GM12872 (cell line): Measurements from ENCODE around the gene DNAJC11.

Experiments used
- CTCF ChIP-seq: IDR thresholded peaks from 3 replicates; pipeline ENCODE4 v1.5.1; 2011; ENCODE audit warnings: low read depth, mild to moderate bottlenecking, low read length, moderate library complexity; ENCODE audit not compliant: insufficient read depth

The DNAJC11 gene

GRCh38 chr1:6638226-6638625 is 63.4 kb downstream of the DNAJC11 start:
- no peak for TF ChIP-seq CTCF

GRCh38 chr1:6637770-6638169 is 63.8 kb downstream of the DNAJC11 start:
- no peak for TF ChIP-seq CTCF

DNA sequence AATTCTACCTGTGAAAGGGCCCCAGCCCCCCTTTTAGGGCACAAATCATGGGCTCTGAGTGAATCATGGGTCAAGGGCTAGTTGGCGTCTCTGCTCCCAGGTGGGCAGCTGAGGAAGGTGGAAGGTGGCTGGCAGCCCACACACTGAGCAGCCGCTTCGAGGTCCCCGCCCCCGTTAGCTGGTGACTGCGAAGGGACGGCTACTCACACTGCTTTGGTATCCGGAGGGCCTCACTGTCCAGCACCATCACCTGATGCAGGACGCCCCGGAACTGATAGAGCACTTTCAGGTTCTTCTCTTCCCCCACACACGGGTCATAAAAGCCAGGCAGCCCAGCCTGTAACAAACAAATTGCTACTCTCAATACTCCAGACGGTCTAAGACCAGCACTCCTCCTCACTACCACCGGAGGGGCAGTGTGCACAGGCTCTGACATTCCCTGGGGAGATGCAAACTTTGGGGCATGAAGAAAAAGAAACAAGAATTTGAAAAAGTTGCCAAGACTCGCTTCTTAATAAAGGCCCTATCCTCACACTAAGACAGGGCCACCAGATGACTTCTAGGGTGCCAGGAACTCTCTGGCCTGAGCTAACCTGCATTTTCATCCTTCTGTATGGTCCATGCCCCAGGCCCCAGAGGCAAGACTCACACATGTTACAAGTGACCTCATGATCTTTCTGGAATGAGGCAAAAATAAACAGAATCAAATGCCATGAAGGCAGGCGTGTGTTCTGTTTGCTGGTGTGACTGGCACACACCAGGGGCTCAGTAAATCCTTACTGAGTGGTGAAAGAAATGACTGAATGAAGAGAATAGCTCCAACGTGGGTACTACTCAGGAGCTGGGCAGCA is 65.5 kb downstream of the DNAJC11 start:
- no peak for TF ChIP-seq CTCF

DNA sequence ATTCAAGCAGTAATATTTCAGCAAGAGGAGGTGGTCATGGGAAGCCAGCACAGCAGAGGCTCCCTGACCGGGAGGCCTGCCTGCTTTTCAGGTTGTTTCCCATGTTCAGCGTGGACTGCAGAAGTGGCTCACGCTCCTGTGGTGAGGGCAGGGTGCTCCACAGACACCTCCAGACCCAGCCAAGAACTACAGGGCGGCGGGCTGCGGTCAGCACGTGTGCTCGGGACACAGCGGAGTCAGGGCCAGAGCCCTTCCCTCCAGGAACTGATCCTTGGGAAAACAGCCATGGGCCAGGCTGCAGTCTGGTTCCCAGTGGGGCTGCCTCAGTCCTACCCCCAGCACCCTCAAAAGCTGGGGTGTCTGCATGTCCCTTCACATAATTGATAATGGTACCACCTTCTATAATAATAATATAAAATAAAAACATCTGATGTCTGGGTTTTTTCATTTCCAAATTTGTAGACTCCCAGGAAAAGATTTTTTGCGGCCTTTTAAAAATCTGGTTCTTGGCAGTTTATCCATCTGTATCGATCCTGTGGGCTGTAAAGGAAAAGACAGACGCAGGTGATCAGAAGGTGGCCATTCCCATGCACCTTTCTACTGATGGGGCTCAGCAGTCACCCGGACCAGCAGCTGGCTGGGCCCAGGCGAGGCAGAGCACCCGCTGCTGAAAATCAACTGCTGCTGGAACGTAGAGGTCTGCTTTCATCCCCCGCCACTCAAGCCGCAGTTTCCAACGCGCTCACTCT is 66.3 kb downstream of the DNAJC11 start:
- no peak for TF ChIP-seq CTCF

DNA sequence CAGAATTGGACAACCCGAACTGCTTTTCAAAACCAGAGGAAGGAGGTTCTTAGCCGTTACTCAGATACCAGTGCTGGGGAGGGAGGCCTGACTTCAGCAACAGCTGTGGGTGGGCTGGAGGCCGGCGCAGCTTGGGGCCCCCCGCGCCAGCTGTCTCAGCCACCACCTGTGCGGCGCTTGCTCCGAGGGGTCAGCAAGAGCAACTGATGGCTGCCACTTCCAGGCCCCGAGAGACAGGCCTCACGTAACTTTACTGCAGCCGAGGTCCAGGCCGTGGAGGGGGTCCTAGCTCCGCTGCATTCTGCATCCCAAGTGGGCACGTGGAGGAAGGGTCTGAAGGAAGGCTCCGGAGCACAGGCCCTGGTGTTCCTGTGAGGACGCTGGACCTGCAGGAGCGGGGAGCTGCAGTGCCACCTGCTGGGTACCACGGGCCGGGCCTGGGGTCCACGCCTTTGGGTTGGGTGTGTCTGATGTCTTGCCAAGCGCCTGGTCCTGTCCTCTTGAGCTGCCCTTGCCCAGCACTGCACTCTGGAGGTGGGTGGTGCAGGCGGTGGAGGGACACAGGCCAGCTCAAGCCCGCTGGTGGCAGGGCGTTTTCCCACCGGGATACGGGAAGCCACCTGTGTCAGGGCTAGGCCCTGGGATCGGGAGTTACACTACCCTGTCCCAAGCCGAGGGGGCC is 67.1 kb downstream of the DNAJC11 start:
- peak; percentile 55 for TF ChIP-seq CTCF

DNA sequence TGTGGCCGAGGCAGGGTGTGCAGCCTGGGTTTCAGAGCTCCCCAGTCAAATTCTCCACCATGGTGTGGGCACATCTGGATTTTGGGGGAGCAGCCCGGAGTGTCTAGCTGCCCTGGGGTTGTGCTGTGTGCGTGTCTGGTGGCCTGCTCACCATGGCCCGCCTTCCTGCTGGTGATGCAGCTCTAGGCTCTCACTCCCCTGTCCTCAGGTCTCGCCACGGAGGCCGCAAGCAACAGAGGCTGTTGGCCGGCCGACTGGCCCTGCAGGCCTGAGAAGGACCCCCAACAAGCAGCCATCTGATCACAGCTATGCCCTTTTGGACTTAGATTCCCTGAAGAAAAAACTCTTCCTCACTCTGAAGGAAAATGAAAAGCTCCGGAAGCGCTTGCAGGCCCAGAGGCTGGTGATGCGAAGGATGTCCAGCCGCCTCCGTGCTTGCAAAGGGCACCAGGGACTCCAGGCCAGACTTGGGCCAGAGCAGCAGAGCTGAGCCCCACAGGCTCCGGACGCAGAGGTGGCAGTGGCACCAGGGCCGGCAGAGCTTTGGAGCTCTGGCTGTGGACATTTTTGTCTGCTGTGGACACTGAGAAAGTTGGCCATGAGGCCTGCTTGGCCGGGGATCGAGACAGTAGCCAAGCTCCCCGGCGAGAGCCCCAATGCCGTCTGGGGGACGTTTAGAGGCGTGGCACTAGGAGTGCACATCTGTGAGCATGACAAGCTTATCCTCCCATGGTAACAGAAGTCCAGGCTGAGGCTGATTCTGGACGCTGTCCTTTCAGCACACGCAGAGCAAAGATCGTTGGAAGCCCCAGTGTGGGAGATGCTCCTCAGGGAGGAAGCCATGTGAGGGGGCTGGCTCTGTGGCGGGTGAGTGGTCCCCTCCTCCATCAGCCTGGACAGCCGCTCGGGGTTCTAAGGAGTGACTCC is 68.8 kb downstream of the DNAJC11 start:
- no peak for TF ChIP-seq CTCF
